A673 (cell line): Measurements from ENCODE around the gene LHX4.

Experiments used
- EZH2 ChIP-seq: fragments of 200-600 bp; sonication (generic); IDR thresholded peaks from 2 replicates; pipeline ENCODE4 v1.6.1; 2017; ENCODE audit warnings: borderline replicate concordance, low read depth, mild to moderate bottlenecking, mixed read lengths, antibody characterized with exemption, low read length; ENCODE audit not compliant: poor library complexity, severe bottlenecking
- TF ChIP-seq, protein P1 (sequence below): fragments of 300-800, 200-600 bp; sonication (generic); conservative IDR thresholded peaks from 2 replicates; pipeline ENCODE4 v1.5.1; 2017; ENCODE audit warnings: low read depth, mild to moderate bottlenecking, antibody characterized with exemption, low read length, moderate library complexity, mixed read lengths

DNA sequence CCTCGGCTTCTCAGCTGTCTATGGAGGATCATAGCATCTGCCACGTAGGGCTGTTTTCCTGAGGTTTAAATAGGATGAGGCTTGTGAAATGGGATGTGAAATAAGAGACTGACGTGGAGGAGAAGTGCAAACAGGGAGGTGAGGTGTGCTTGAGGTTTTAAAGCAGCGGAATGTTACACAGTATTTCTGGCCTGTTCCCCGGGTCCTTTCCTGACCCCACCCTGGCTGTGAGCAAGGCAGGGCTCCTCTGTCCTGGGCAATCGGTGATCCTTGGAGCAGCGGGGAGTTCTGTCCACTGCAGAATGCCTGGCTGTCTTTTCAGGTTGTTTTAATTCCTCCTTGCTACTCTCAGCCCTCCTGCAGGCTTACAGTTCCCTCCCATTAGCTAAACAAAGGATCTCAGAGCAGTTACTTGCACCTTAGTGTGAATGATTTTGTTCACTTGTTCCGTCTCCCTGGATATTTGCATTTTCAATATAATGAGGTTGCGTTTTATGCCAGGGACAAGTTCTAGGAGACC is 38.6 kb downstream of the LHX4 start:
- TF ChIP-seq, protein P1, sequence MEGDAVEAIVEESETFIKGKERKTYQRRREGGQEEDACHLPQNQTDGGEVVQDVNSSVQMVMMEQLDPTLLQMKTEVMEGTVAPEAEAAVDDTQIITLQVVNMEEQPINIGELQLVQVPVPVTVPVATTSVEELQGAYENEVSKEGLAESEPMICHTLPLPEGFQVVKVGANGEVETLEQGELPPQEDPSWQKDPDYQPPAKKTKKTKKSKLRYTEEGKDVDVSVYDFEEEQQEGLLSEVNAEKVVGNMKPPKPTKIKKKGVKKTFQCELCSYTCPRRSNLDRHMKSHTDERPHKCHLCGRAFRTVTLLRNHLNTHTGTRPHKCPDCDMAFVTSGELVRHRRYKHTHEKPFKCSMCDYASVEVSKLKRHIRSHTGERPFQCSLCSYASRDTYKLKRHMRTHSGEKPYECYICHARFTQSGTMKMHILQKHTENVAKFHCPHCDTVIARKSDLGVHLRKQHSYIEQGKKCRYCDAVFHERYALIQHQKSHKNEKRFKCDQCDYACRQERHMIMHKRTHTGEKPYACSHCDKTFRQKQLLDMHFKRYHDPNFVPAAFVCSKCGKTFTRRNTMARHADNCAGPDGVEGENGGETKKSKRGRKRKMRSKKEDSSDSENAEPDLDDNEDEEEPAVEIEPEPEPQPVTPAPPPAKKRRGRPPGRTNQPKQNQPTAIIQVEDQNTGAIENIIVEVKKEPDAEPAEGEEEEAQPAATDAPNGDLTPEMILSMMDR, result no peak
- no peak for TF ChIP-seq EZH2
